Measurements from ENCODE around the gene IFNE.
A peak's percentile ranks its signal among the peaks of the same experiment; 100 is the strongest.

Gene IFNE, protein sequence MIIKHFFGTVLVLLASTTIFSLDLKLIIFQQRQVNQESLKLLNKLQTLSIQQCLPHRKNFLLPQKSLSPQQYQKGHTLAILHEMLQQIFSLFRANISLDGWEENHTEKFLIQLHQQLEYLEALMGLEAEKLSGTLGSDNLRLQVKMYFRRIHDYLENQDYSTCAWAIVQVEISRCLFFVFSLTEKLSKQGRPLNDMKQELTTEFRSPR

DNA sequence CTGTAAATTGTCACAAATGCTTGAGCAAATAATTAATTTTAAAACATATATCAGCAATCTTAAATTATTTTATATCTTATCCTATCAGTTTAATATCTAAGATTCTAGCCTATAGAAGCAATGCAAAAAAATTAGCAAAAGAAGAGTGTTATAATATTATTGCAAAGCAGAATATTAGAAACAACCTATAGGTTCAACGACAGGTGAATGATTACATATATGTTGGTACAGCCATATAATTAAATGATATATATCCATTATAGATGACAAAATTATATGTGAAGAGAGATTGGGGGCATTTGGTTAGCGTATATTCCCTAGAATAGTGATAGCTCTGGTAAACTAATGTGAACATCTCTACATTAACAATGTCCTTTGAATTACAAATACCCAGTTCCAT lies at the start of gene IFNE:
Gene IFNE, minus strand, starts transcription at position 101 of the 400 bp plus-strand sequence. CDS start 619 bp downstream, outside the sequence.
- no peak within 1 kb of the TSS for H3K27ac ChIP-seq
- DNase-seq (ENCODE audit: low read depth, low spot score) = no peak

DNA sequence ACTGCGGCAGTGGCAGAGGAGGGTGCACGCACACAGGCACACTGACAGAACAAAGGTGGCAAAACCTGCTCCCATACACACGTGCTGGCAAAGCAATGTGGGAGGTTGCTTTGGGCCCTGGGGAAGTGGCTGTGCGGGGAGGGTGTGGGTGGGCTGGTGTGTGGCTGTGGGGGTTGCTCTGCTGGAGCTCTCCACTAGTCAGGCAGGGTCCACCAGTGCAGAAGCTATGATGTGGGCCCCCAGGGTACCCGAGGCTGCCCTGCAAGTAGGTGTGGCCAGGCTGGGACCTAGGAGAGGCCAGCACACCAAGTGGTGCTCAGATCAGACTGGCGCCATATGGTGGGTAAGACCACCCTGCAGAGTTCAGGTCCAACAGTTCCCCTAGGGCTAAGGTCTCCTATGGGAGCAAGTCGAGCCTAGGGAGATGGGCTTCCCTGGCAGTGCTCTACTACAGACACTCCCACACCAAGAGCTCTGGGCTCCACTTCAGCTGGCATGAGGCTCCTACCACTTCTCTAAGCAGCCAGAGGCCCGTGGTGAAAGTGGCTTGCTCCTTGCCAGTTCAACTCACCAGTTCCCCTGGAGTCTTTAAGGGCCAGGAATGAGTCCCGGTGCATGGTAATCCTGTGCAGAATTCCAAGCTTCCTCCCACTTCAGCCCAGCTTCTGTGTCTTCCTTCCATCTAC lies 46.2 kb upstream of the IFNE start:
- H3K27ac ChIP-seq = no peak overlapping the region

DNA sequence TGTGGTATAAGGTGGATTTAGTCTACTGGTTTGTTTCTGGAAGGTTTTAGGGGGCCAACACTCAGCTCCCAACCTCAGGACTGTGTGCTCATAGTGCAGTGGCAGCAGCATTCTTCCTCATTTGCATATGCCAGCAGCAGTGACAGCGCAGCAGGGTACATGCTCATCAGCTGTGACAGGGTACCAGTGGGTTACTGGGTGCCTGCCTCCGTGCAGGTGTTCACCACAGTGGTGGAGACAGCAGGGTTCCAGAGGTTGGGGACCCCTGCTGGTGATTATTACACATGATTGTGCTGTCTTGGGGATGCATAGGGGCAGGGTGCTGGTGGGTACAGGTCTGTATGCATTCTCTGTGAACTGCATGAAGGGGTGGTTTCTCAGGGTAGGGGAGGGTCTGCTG lies 45.5 kb upstream of the IFNE start:
- H3K27ac ChIP-seq = peak overlapping the region; percentile 52
- DNase-seq (ENCODE audit: low read depth, low spot score) = no peak

More for the DNA sequence above, 46.2 kb upstream of the IFNE start:
- DNase-seq (ENCODE audit: low read depth, low spot score) = no peak

DNA sequence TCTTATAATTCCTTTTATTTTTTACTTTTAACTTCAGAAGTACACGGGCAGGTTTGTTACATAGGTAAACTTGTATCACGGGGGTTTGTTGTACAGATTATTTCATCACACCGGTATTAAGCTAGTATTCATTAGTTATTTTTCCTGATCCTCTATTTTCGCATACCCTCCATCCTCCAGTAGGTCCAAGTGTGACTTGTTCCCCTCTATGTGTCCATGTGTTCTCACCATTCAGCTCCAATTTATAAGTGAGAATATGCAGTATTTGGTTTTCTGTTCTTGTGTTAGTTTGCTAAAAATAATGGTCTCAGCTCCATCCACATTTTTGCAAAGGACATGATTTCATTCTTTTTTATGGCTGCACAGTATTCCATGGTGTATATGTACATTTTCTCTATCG lies 43.1 kb upstream of the IFNE start:
- no peak for DNase-seq (ENCODE audit: low read depth, low spot score)
- H3K27ac ChIP-seq = peak overlapping the region; percentile 52

DNA sequence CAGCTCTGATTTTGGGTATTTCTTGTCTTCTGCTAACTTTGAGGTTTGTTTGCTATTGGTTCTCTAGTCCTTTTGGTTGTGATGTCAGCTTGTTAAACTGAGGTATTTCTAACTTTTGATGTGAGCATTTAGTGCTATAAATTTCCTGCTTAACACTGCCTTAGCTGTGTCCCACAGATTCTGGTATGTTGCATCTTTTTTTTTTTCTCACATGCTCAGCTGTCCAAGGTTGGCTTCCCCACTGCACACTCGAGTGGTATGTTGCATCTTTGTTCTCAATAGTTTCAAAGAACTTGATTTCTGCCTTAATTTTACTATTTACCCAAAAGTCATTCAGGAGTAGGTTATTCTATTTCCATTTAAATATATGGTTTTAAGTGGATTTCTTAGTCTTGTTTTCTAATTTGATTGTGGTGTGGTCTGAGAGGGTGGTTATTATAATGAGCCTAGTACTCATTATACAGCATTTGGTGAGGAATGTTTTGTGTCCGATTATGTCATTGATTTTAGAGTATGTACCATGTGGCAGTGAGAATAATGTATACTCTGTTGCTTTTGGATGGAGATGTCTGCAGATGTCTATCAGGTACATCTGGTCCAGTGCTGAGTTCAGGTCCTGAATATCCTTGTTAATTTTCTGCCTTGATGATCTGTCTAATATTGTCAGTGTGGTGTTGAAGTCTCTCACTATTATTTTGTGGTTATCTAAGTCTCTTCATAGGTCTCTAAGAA lies 42.2 kb upstream of the IFNE start:
- no peak for DNase-seq (ENCODE audit: low read depth, low spot score)
- peak overlapping the region; percentile 52 for H3K27ac ChIP-seq

DNA sequence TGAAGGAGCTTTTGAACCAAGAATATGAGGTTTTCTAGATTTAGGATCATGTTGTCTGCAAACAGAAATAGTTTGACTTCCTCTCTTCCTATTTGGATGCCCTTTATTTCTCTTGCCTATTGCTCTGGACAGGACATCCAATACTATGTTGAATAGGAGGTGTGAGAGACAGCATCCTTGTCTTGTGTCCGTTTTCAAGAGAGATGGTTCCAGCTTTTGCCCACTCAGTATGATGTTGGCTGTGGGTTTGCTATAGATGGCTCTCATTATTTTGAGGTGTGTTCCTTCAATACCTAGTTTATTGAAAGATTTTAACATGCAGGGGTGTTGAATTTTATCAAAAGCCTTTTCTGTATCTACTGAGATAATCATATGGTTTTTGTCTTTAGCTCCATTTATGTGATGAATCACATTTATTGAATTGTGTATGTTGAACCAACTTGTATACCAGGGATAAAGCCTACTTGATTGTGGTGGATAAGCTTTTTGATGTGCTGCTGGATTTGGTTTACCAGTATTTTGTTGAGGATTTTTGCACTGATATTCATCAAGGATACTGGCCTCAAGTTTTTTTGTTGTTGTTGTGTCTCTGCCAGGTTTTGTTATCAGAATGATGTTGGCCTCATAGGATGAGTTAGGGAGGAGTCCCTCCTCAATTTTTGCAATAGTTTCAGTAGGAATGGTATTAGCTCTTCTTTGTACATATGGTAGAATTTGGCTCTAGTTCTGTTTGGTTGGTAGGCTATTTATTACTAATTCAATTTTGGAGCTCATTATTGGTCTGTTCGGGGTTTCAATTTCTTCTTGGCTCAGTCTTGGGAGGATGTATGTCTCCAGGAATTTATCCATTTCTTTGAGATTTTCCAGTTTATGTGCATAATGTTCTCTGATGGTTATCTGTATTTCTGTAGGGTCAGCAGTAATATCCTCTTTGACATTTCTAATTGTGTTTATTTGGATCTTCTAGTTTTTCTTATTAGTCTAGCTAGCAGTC lies 41.2 kb upstream of the IFNE start:
- peak overlapping the region; percentile 52 for H3K27ac ChIP-seq

DNA sequence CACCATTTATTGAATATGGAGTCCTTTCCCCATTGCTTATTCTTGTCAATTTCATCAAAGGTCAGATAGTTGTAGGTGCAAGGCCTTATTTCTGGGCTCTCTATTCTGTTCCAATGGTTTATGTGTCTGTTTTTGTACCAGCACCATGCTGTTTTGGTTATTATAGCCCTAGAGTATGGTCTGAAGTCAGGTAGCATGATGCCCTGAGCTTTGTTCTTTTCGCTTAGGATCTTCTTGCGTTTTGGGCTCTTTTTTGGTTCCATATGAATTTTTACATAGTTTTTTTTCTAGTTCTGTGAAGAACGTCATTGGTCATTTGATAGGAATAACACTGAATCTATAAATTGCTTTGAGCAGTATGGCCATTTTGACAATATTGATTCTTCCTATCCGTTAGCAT lies 40.2 kb upstream of the IFNE start:
- no peak for DNase-seq (ENCODE audit: low read depth, low spot score)
- H3K27ac ChIP-seq = peak overlapping the region; percentile 52

More for the DNA sequence above, 41.2 kb upstream of the IFNE start:
- DNase-seq (ENCODE audit: low read depth, low spot score) = no peak

DNA sequence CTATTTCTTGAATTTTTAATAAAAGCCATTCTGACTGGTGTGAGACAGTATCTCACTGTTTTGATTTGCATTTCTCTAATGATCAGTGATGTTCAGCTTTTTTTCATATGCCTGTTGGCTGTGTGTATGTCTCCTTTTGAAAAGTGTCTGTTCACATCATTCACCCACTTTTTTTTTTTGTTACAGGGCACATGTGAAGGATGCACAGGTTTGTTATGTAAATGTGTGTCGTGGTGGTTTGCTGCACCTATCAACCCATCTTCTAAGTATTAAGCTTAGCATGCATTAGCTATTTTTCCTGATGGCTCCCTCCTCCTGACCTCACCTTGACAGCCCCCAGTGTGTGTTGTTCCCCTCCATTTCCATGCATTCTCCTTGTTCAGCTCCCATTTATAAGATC lies 39.3 kb upstream of the IFNE start:
- peak overlapping the region; percentile 52 for H3K27ac ChIP-seq
- DNase-seq (ENCODE audit: low read depth, low spot score) = no peak

DNA sequence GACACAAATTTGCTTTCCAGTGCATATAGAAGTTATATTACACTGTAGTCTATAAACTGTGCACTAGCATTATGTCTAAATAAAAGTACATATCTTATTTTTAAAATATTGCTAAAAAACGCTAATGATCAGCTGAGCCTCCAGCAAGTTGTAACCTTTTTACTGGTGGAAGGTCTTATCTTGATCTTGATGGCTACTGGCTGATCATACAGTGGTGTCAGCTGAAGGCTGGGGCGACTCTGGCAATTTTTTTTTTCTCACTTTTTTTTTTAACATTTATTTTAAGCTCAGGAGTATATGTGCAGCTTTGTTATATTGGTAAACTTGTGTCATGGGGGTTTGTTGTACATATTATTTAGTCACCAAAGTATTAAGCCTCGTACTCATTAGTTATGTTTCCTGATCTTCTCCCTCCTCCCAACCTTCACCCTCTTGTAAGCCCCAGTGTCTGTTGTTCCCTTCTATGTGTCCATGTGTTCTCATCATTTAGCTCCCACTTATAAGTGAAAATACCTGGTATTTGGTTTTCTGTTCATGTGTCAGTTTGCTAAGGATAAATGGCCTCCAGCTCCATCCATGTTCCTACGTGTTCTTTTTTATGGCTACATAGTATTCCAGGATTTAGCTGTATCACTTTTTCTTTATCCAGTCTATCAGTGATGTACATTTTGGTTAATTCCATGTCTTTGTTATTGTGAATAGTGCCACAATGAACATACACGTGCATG lies 38.6 kb upstream of the IFNE start:
- H3K27ac ChIP-seq = peak overlapping the region; percentile 52
- DNase-seq (ENCODE audit: low read depth, low spot score) = no peak

DNA sequence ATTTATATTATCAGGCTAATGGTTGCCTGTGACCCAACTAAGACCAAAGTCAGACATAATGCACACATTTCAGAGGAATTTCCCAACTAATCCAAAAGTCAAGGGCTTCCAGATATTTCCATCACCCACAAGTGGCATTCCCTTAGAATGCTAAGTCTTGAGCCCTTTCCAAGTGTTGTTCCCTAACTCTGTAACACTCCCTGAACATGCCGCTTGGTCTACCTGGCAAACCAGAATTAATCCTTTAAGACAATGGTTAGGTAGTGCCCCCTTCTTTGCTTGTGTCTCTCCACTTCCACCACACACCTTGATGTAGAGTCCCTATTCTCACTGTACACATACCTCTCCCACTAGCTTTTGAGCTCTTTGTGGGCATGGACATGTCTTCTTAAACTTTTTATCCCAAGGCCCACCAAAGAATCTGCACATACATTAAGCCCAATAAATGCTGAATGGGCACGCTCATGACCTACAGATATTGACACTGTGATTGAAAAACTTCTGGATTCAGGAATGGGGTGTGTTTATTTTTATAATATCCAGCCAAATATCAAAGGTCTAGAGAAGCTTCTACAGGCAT lies 37.8 kb upstream of the IFNE start:
- DNase-seq (ENCODE audit: low read depth, low spot score) = no peak
- H3K27ac ChIP-seq = peak overlapping the region; percentile 52

DNA sequence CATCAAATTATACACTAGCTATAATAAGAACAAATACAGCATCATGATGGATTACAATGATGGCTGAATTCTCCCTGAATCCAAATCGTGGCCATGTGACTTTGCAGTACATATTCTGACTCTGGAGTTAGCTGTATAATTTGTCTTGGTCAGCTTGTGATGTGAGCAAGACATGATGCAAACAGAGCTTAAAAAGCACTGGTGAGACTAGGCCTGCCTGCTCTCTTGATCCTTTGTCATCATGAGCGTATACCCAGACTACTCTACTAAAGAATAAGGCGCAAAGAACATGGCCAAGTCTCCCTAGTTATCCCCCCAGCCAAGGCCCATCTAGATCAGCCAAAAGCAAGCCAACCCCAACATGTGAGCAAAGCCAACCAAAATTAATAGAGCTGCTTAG lies 34.7 kb upstream of the IFNE start:
- H3K27ac ChIP-seq = peak overlapping the region; percentile 52
- DNase-seq (ENCODE audit: low read depth, low spot score) = no peak

DNA sequence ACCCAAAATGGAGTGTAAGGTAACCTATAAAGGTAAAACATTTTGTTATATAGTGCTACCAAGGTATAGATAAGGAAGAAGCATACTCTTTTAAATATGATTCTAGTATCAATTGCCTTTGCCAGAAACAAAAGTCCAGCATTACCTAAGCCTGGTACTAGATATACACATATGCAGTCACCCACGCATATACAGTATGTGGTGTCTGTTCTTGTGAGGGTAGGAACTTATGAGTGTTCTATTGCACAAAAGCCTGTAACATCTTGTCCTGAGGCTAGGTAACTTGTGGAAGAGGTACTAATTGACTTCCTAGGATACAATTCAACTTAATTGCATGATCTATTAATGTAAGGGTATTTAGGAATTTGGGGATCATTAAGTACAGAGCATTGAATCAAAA lies 31.3 kb upstream of the IFNE start:
- H3K27ac ChIP-seq = peak overlapping the region; percentile 24
- no peak for DNase-seq (ENCODE audit: low read depth, low spot score)

DNA sequence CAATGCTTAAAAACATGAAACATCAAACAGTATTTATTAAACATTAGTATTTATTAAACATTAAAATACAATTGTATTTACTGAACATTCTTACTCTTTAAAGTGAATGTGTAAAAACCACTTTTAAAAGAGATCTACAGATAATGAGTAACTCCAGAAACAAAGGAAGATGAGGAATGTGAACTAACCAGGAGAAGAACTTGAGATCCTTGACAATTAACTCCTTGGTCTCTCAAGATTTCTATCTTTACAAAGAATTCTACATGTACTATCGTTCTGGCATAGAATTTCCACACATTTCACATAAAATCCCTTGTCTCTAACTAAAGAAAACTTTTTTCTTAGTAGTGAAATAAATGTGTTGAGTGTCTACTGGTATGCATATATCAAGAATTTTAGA lies 28.7 kb upstream of the IFNE start:
- H3K27ac ChIP-seq = peak overlapping the region; percentile 14
- DNase-seq (ENCODE audit: low read depth, low spot score) = no peak

DNA sequence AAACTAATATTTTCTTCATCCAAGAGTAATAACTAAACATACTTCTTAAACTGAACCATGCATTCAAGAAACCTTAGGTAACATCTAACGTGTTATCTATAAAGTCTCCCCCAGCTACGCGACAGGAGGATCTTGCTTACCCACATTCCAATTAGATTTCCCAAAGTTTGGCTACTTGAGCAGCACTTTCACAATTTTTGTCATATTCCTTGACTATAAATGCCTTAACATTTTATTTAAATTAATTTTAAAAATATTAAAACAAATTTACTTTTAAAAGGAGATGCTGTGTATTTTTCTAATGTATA lies 25.3 kb upstream of the IFNE start:
- DNase-seq (ENCODE audit: low read depth, low spot score) = no peak
- peak overlapping the region; percentile 40 for H3K27ac ChIP-seq

DNA sequence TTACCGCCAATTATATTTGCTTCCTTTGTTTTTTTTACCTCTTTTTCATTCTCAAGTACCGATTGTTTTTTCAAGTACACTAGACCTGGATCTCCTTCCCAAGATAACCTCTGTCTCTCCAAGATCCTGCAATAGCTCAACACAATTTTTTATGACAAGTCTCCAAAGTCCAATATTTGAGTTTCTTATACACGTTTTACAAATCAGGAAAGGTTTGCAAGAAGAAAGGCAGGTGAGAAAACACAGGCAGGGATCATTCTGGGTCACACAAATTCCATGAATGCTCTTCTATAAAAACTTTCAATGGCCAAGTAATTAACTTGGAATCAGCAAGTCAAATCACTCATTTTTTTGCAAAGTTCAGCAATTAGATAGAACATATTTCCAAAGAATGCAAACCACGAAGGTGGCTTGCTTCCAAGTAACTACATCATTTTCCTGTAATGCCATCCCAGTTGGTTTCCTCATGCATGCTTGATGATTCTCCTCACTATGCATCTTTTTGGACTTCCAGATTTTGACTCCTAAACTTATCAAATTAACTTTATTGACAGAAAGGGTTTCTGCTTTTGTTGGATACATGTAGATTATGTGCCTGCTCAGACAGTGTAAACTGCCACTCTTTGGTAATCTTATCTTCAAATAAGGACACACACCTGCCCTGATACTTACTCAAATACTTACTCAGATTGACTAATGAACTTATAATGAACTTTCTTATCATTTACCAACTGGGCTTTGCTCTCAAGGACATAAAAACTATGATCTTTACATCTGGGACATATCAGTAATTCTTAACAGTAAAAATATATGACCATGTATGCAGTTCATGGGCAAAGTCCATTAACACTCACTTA lies 24.7 kb upstream of the IFNE start:
- peak overlapping the region; percentile 40 for H3K27ac ChIP-seq
- peak; percentile 45 for DNase-seq (ENCODE audit: low read depth, low spot score)

DNA sequence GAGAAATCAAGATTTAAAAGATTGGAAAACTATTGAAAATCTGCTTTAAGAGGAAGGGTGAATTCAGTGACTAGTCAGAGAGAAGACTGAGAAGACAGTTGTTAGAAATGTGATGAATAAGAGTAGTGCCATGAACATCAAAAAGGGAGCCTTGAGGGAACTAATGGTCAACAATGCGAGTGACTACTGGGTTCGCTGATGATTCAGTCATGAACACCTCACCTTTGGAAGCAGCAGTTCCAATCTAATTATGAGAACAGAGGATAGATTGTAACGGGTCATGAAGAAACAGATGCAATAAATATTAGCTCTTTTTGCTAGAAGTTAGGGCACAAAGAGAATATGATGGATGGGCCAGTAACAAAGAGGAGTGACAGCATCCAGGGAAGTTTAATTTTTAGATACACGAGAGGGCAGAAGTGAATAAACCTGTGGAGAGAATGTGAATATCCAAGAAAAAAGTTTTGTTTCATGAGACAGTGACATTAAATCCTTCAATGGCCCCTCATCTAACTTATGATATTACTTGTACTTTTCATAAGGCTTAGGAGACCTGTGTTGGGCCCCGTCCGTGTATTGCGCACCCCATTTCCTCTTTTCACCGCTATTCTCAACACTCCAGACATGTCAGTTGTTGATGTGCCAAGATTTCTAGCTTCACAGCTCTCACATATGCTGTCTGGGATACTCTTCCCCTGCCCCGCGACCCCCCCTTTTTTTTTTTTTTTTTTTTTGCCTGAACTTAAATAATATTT lies 23.5 kb upstream of the IFNE start:
- peak; percentile 39 for DNase-seq (ENCODE audit: low read depth, low spot score)
- peak overlapping the region; percentile 40 for H3K27ac ChIP-seq

DNA sequence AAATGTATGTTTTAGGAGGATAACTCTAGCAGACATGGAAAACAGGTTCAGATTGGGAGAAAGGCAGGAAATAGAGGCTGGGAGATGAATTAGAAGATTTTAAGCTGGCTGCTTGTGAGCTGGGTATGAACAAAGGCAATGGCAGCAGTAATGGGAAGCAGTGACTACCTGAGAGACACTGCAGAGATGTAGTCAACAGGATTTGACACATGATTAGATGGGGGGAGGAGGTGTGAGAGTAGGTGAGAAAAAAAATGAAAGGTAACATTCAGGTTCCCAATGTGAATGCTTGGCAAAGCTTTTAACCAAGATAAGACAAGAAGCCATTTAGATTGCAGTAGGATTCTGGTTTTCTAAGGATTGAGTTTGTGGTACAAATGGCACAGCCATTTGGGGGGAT lies 22.8 kb upstream of the IFNE start:
- no peak for DNase-seq (ENCODE audit: low read depth, low spot score)
- H3K27ac ChIP-seq = peak overlapping the region; percentile 40

DNA sequence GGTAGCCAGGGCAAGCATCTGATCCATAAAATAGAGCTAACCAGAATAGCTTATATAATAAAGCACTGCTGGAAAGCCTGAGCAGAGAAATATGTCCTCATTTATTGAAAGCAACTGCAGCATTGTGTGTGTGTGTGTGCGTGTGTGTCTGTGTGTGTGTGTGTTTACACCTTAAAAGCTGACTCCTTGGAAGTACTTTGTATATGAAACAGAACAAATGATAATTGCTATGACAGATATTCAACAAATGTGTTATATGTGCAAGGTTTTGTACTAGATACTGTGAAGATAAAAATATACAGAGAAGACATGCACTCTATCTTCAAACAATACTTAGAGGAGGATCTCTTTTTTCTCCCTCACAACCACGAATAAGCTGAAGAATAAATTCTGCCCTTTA lies 22.0 kb upstream of the IFNE start:
- DNase-seq (ENCODE audit: low read depth, low spot score) = no peak
- H3K27ac ChIP-seq = peak overlapping the region; percentile 40
